GM11168 (cell line): ENCODE data around the gene SPATA6.
"Not testable (repeated sequence)": the region's sequence is repeated elsewhere in the genome, so short reads cannot be mapped to it uniquely, and the experiment has no call there.

Experiments used
- in situ Hi-C: fragments of 300-500 bp; cut with MboI; formaldehyde crosslinking; loops from one replicate; pipeline ENCODE4 v1.12.0; 2022; ENCODE audit warnings: low sequenced_read_pairs; ENCODE audit not compliant: unreplicated experiment

SPATA6 gene

GRCh38 chr1:48371598-48371997, 100.4 kb downstream of the SPATA6 start:
- in situ Hi-C loops, result no loop called here

- in situ Hi-C loops, result no loop called here
Measured at GRCh38 chr1:48362901-48363300, 109.1 kb downstream of the SPATA6 start.

GRCh38 chr1:48356901-48357300, 115.1 kb downstream of the SPATA6 start:
- in situ Hi-C loops, result no loop called here

GRCh38 chr1:48344373-48344772, 127.6 kb downstream of the SPATA6 start:
- in situ Hi-C loops, result no loop called here

- in situ Hi-C loops, result no loop called here
Measured at GRCh38 chr1:48341221-48341620, 130.8 kb downstream of the SPATA6 start.

GRCh38 chr1:48338257-48338656, 133.7 kb downstream of the SPATA6 start:
- in situ Hi-C loops, result no loop called here

GRCh38 chr1:48333316-48333715, 138.7 kb downstream of the SPATA6 start:
- in situ Hi-C loops, result no loop called here

- in situ Hi-C loops, result no loop called here
Measured at GRCh38 chr1:48332115-48332514, 139.9 kb downstream of the SPATA6 start.

- in situ Hi-C loops, result no loop called here
Measured at GRCh38 chr1:48329905-48330304, 142.1 kb downstream of the SPATA6 start.

GRCh38 chr1:48329486-48329885, 142.5 kb downstream of the SPATA6 start:
- in situ Hi-C loops, result no loop called here

- in situ Hi-C loops, result not testable (repeated sequence)
Measured at GRCh38 chr1:48311829-48312228, 160.2 kb downstream of the SPATA6 start.

GRCh38 chr1:48309564-48310082, 162.4 kb downstream of the SPATA6 start:
- in situ Hi-C loops, result no loop called here

- in situ Hi-C loops, result no loop called here
Measured at GRCh38 chr1:48302652-48303051, 169.4 kb downstream of the SPATA6 start.

- in situ Hi-C loops, result no loop called here
Measured at GRCh38 chr1:48294656-48295055, 177.3 kb downstream of the SPATA6 start.

- in situ Hi-C loops, result not testable (repeated sequence)
Measured at GRCh38 chr1:48294094-48294493, 177.9 kb downstream of the SPATA6 start.

- in situ Hi-C loops, result no loop called here
Measured at GRCh38 chr1:48292706-48293105, 179.3 kb downstream of the SPATA6 start.

- in situ Hi-C loops, result no loop called here
Measured at GRCh38 chr1:48291421-48291820, 180.6 kb downstream of the SPATA6 start.

- in situ Hi-C loops, result no loop called here
Measured at GRCh38 chr1:48285525-48285924, 186.5 kb downstream of the SPATA6 start.

- in situ Hi-C loops, result not testable (repeated sequence)
Measured at GRCh38 chr1:48284696-48285420, 187.1 kb downstream of the SPATA6 start.

GRCh38 chr1:48282329-48282728, 189.7 kb downstream of the SPATA6 start:
- in situ Hi-C loops, result not testable (repeated sequence)

GRCh38 chr1:48277437-48277836, 194.6 kb downstream of the SPATA6 start:
- in situ Hi-C loops, result not testable (repeated sequence)

- in situ Hi-C loops, result no loop called here
Measured at GRCh38 chr1:48266576-48266975, 205.4 kb downstream of the SPATA6 start.
